HEK293 (cell line): ENCODE measurements around the gene LCOR.

Experiments used
- CTCF ChIA-PET: fragments of 350-600 bp; formaldehyde crosslinking; extraction: SDS; loops from one replicate; lab custom pipeline; 2021; ENCODE audit warnings: antibody characterized with exemption; lab: Yijun Ruan, JAX
- POLR2A ChIA-PET: fragments of 300-600 bp; formaldehyde crosslinking; extraction: SDS; loops from one replicate; lab custom pipeline; 2020; ENCODE audit warnings: antibody characterized with exemption, inconsistent platforms; lab: Yijun Ruan, JAX
- H3K27ac ChIP-seq: fragments of 200-500 bp; sonication (Bioruptor generic); 2 replicates; pipeline ENCODE4 v1.5.1; 2014; ENCODE audit warnings: low read depth, low read length, control low read depth, inconsistent platforms; ENCODE audit errors: extremely low read depth
- H3K36me3 ChIP-seq, 2 experiments: fragments of 200-500 bp in 1 of 2; sonication (Bioruptor generic) in 1 of 2; 1 replicate in 1 of 2; 2 replicates in 1 of 2; pipeline ENCODE4 v1.5.1; 2014 to 2017; ENCODE audit warnings: inconsistent platforms in 2 of 2, low read length in 2 of 2; ENCODE audit not compliant: control insufficient read depth in 2 of 2, insufficient read depth in 1 of 2
- H3K4me1 ChIP-seq: fragments of 200-500 bp; sonication (Bioruptor generic); 2 replicates; pipeline ENCODE4 v1.5.1; 2014; ENCODE audit warnings: mild to moderate bottlenecking, low read length, inconsistent platforms; ENCODE audit not compliant: control insufficient read depth, insufficient read depth
- H3K4me3 ChIP-seq: 2 replicates; pipeline ENCODE4 v1.5.1; 2011; ENCODE audit warnings: low read depth, mild to moderate bottlenecking, control low read depth, low read length, moderate library complexity
- H3K9me3 ChIP-seq: fragments of 200-500 bp; sonication (Bioruptor generic); 2 replicates; pipeline ENCODE4 v1.5.1; 2014; ENCODE audit warnings: low read depth, low read length, inconsistent platforms; ENCODE audit not compliant: control insufficient read depth, insufficient read depth
- AEBP2 ChIP-seq: fragments of 450-650 bp; formaldehyde crosslinking; IDR thresholded peaks from 2 replicates; pipeline ENCODE4 v1.5.1; 2016; ENCODE audit warnings: missing biosample characterization, missing genetic modification characterization, borderline replicate concordance
- BCL11A ChIP-seq: fragments of 450-650 bp; formaldehyde crosslinking; IDR thresholded peaks from 2 replicates; pipeline ENCODE4 v1.5.1; 2016; ENCODE audit warnings: low read depth, missing biosample characterization, missing genetic modification characterization
- BCL11B ChIP-seq: fragments of 450-650 bp; formaldehyde crosslinking; IDR thresholded peaks from 2 replicates; pipeline ENCODE4 v1.5.1; 2016; ENCODE audit warnings: low read depth, missing biosample characterization, missing genetic modification characterization
- GLIS2 ChIP-seq: fragments of 450-650 bp; formaldehyde crosslinking; IDR thresholded peaks from 2 replicates; pipeline ENCODE4 v1.5.1; 2016; ENCODE audit warnings: missing biosample characterization, missing genetic modification characterization
- PRDM6 ChIP-seq: fragments of 450-650 bp; formaldehyde crosslinking; IDR thresholded peaks from 2 replicates; pipeline ENCODE4 v1.5.1; 2017; ENCODE audit warnings: missing biosample characterization, missing genetic modification characterization
- ZBTB7A ChIP-seq: fragments of 450-650 bp; formaldehyde crosslinking; IDR thresholded peaks from 2 replicates; pipeline ENCODE4 v1.5.1; 2016; ENCODE audit warnings: low read depth, missing biosample characterization, missing genetic modification characterization
- ZBTB8A ChIP-seq: fragments of 450-650 bp; formaldehyde crosslinking; IDR thresholded peaks from 2 replicates; pipeline ENCODE4 v1.5.1; 2016; ENCODE audit warnings: missing biosample characterization, missing genetic modification characterization
- ZFP41 ChIP-seq: fragments of 450-650 bp; formaldehyde crosslinking; IDR thresholded peaks from 2 replicates; pipeline ENCODE4 v1.5.1; 2016; ENCODE audit warnings: missing biosample characterization, missing genetic modification characterization, borderline replicate concordance
- ZNF394 ChIP-seq: fragments of 450-650 bp; formaldehyde crosslinking; IDR thresholded peaks from 2 replicates; pipeline ENCODE4 v1.5.1; 2016; ENCODE audit warnings: missing biosample characterization, missing genetic modification characterization, mild to moderate bottlenecking, moderate library complexity, borderline replicate concordance
- ZNF513 ChIP-seq: fragments of 450-650 bp; IDR thresholded peaks from 2 replicates; pipeline ENCODE4 v1.5.1; 2018; ENCODE audit warnings: missing biosample characterization, missing genetic modification characterization
- ZNF585B ChIP-seq: fragments of 450-650 bp; formaldehyde crosslinking; IDR thresholded peaks from 2 replicates; pipeline ENCODE4 v1.5.1; 2016; ENCODE audit warnings: missing biosample characterization, missing genetic modification characterization
- ZNF621 ChIP-seq: fragments of 450-650 bp; formaldehyde crosslinking; IDR thresholded peaks from 2 replicates; pipeline ENCODE4 v1.5.1; 2017; ENCODE audit warnings: missing biosample characterization, missing genetic modification characterization
- ZNF747 ChIP-seq: fragments of 450-650 bp; formaldehyde crosslinking; IDR thresholded peaks from 2 replicates; pipeline ENCODE4 v1.5.1; 2016; ENCODE audit warnings: missing biosample characterization, missing genetic modification characterization
- ZNF76 ChIP-seq: fragments of 450-650 bp; formaldehyde crosslinking; IDR thresholded peaks from 2 replicates; pipeline ENCODE4; 2016; ENCODE audit warnings: low read depth, missing biosample characterization, missing genetic modification characterization, borderline replicate concordance
- ZNF777 ChIP-seq: fragments of 450-650 bp; formaldehyde crosslinking; IDR thresholded peaks from 2 replicates; pipeline ENCODE4 v1.5.1; 2017; ENCODE audit warnings: missing biosample characterization, missing genetic modification characterization, borderline replicate concordance
- ZNF830 ChIP-seq: fragments of 450-650 bp; IDR thresholded peaks from 2 replicates; pipeline ENCODE4 v1.5.0; 2018; ENCODE audit warnings: missing biosample characterization, missing genetic modification characterization, low read depth, mild to moderate bottlenecking, moderate library complexity
- ZSCAN23 ChIP-seq: fragments of 450-650 bp; formaldehyde crosslinking; IDR thresholded peaks from 2 replicates; pipeline ENCODE4 v1.5.1; 2016; ENCODE audit warnings: missing biosample characterization, missing genetic modification characterization
- ZSCAN30 ChIP-seq: fragments of 450-650 bp; IDR thresholded peaks from 2 replicates; pipeline ENCODE4 v1.5.1; 2018; ENCODE audit warnings: missing biosample characterization, mild to moderate bottlenecking, missing genetic modification characterization, moderate library complexity
- ZSCAN5A ChIP-seq: fragments of 450-650 bp; formaldehyde crosslinking; IDR thresholded peaks from 2 replicates; pipeline ENCODE4 v1.5.1; 2016; ENCODE audit warnings: missing biosample characterization, missing genetic modification characterization

Gene LCOR

GRCh38 chr10:96986200-96986856 lies 154.2 kb downstream of the LCOR start:
- ChIA-PET POLR2A (no interaction called here), CTCF (interaction anchor here (0.9 to 1.5 kb wide), 3 partner anchors 76 to 548 kb away, joined by 3 to 5 read pairs (median 4); no protein-coding TSS in a partner anchor)
- TF ChIP-seq ZSCAN5A = no peak
- TF ChIP-seq ZSCAN30 (tag by site-specific recombination) = no peak
- no peak for TF ChIP-seq ZNF747 (tag by site-specific recombination)
- TF ChIP-seq GLIS2 = no peak
- Histone ChIP-seq H3K27ac (no peak overlapping the region), H3K9me3 (no peaks in the 10 kb centered on the region), H3K4me3 (no peak overlapping the region), H3K4me1 (no peaks in the 10 kb centered on the region), H3K36me3 (peaks cover 0 to 10% of the 10 kb centered on the region in 2 experiments; a peak in 1 of 3 replicates)

- CTCF ChIA-PET = interaction anchor here (0.6 to 1.2 kb wide), 3 partner anchors 38 to 968 kb away, joined by 3 to 7 read pairs (median 4); no protein-coding TSS in a partner anchor
- peaks cover 0 to under 1% of the 10 kb centered on the region in 2 experiments; a peak in 1 of 3 replicates for H3K36me3 ChIP-seq
- TF ChIP-seq BCL11A (tag by site-specific recombination) (no peak), ZSCAN30 (tag by site-specific recombination) (no peak), ZNF76 (tag by site-specific recombination) (no peak), ZNF621 (tag by site-specific recombination) (no peak), ZFP41 (tag by site-specific recombination) (no peak), BCL11B (no peak), ZBTB8A (tag by site-specific recombination) (no peak), ZSCAN23 (tag by site-specific recombination) (no peak), ZNF777 (tag by site-specific recombination) (no peak), ZNF513 (no peak), PRDM6 (tag by site-specific recombination) (no peak), ZBTB7A (tag by site-specific recombination) (no peak), ZNF585B (tag by site-specific recombination) (no peak), AEBP2 (tag by site-specific recombination) (no peak), ZNF830 (tag by site-specific recombination) (no peak), ZNF394 (tag by site-specific recombination) (no peak)
- no peak overlapping the region for H3K4me3 ChIP-seq
- H3K4me1 ChIP-seq = no peaks in the 10 kb centered on the region
- POLR2A ChIA-PET = interaction anchor here (0.6 kb wide), 1 partner anchor 226 kb away, joined by 5 read pairs; no protein-coding TSS in a partner anchor
- no peaks in the 10 kb centered on the region for H3K9me3 ChIP-seq
- no peak overlapping the region for H3K27ac ChIP-seq
Observed at GRCh38 chr10:96987141-96987841, 155.2 kb downstream of the LCOR start.
